DOHH2 (cell line): Measurements from ENCODE around the gene FAM53B.
"Not testable (repeated sequence)": the region's sequence is repeated elsewhere in the genome, so short reads cannot be mapped to it uniquely, and the experiment has no call there.

Source experiments
- H3F3A ChIP-seq: fragments of 200-600 bp; sonication (generic), shearing (Covaris generic); 2 replicates; pipeline ENCODE4 v1.6.0; 2016; ENCODE audit warnings: antibody characterized with exemption, mild to moderate bottlenecking; ENCODE audit not compliant: control insufficient read depth, insufficient read depth
- H3K27ac ChIP-seq: fragments of 200-600 bp; sonication (generic); 2 replicates; pipeline ENCODE4 v1.5.1; 2014; ENCODE audit warnings: low read depth, mild to moderate bottlenecking, low read length, moderate library complexity
- H3K27me3 ChIP-seq: fragments of 200-600 bp; sonication (generic); 2 replicates; pipeline ENCODE4 v1.6.1; 2014; ENCODE audit warnings: mild to moderate bottlenecking, low read length, mixed read lengths; ENCODE audit not compliant: control insufficient read depth
- H3K36me3 ChIP-seq: fragments of 200-600 bp; sonication (generic); 2 replicates; pipeline ENCODE4 v1.6.1; 2014; ENCODE audit warnings: mild to moderate bottlenecking, low read length, moderate library complexity, mixed read lengths; ENCODE audit not compliant: control insufficient read depth
- H3K4me1 ChIP-seq: fragments of 200-600 bp; sonication (generic); 2 replicates; pipeline ENCODE4 v1.6.1; 2014; ENCODE audit warnings: mild to moderate bottlenecking, low read length, mixed read lengths; ENCODE audit not compliant: control insufficient read depth
- H3K4me2 ChIP-seq: fragments of 200-600 bp; sonication (generic); 2 replicates; pipeline ENCODE4 v1.6.0; 2014; ENCODE audit warnings: mild to moderate bottlenecking, low read length, moderate library complexity
- H3K4me3 ChIP-seq: fragments of 200-600 bp; sonication (generic); 2 replicates; pipeline ENCODE4 v1.5.1; 2014; ENCODE audit warnings: mild to moderate bottlenecking, low read length, mixed read lengths
- H3K79me2 ChIP-seq: fragments of 200-600 bp; sonication (generic); 2 replicates; pipeline ENCODE4 v1.6.1; 2014; ENCODE audit warnings: mild to moderate bottlenecking, low read length, mixed read lengths; ENCODE audit not compliant: control insufficient read depth
- H3K9me2 ChIP-seq: fragments of 200-600 bp; sonication (generic); replicated peaks from 2 replicates; pipeline ENCODE4 v1.6.1; 2014; ENCODE audit warnings: mild to moderate bottlenecking, low read length, mixed read lengths; ENCODE audit not compliant: control insufficient read depth
- H3K9me3 ChIP-seq: fragments of 200-600 bp; sonication (generic); 2 replicates; pipeline ENCODE4 v1.6.1; 2014; ENCODE audit warnings: antibody characterized with exemption, low read length, mixed read lengths; ENCODE audit not compliant: control insufficient read depth, insufficient read depth
- H4K20me1 ChIP-seq: fragments of 200-600 bp; sonication (generic); 2 replicates; pipeline ENCODE4 v1.6.0; 2014; ENCODE audit warnings: low read depth, mild to moderate bottlenecking, antibody characterized with exemption, low read length, moderate library complexity; ENCODE audit not compliant: control insufficient read depth, insufficient read depth
- CTCF ChIP-seq: fragments of 200-600 bp; sonication (generic); IDR thresholded peaks from one replicate; pipeline ENCODE4 v1.5.1; 2014; ENCODE audit warnings: antibody characterized with exemption, mild to moderate bottlenecking, low read depth, low read length; ENCODE audit not compliant: poor library complexity, severe bottlenecking
- EZH2phosphoT487 ChIP-seq: fragments of 200-600 bp; sonication (generic); IDR thresholded peaks from 2 replicates; pipeline ENCODE4 v1.6.1; 2017; ENCODE audit warnings: borderline replicate concordance, mild to moderate bottlenecking, antibody characterized with exemption, low read length, moderate library complexity, mixed read lengths

The FAM53B gene

GRCh38 chr10:124590216-124591122, 153.7 kb downstream of the FAM53B start:
- no peaks in the 10 kb centered on the region for H3K36me3 ChIP-seq
- H3K79me2 ChIP-seq = no peaks in the 10 kb centered on the region
- H3K9me3 ChIP-seq = no peaks in the 10 kb centered on the region
- H3K4me1 ChIP-seq = peaks cover 5% of the 10 kb centered on the region
- no peak overlapping the region for H3K27ac ChIP-seq
- H3F3A ChIP-seq = no peaks in the 10 kb centered on the region
- H3K4me3 ChIP-seq = no peak overlapping the region
- H4K20me1 ChIP-seq = no peaks in the 10 kb centered on the region
- H3K9me2 ChIP-seq = no peaks in the 10 kb centered on the region
- H3K4me2 ChIP-seq = no peak overlapping the region
- no peaks in the 10 kb centered on the region for H3K27me3 ChIP-seq
- TF ChIP-seq EZH2phosphoT487 (no peak), CTCF (no peak)

- H3K27ac ChIP-seq = no peak overlapping the region
- no peak overlapping the region for H3K4me2 ChIP-seq
- no peak overlapping the region for H3K4me3 ChIP-seq
- no peaks in the 10 kb centered on the region for H3F3A ChIP-seq
- no peaks in the 10 kb centered on the region for H3K27me3 ChIP-seq
- H3K9me2 ChIP-seq = no peaks in the 10 kb centered on the region
- H3K79me2 ChIP-seq = no peaks in the 10 kb centered on the region
- H4K20me1 ChIP-seq = no peaks in the 10 kb centered on the region
- peaks cover 5% of the 10 kb centered on the region for H3K4me1 ChIP-seq
- no peak for TF ChIP-seq CTCF
- no peak for TF ChIP-seq EZH2phosphoT487
- no peaks in the 10 kb centered on the region for H3K36me3 ChIP-seq
- no peaks in the 10 kb centered on the region for H3K9me3 ChIP-seq
These were observed 154.6 kb downstream of the FAM53B start for GRCh38 chr10:124589491-124590041.

GRCh38 chr10:124588736-124589490, 155.3 kb downstream of the FAM53B start:
- H3K4me1 ChIP-seq = peaks cover 5% of the 10 kb centered on the region
- no peak overlapping the region for H3K4me3 ChIP-seq
- no peak for TF ChIP-seq CTCF
- no peak for TF ChIP-seq EZH2phosphoT487
- H3K79me2 ChIP-seq = no peaks in the 10 kb centered on the region
- H3K9me2 ChIP-seq = no peaks in the 10 kb centered on the region
- H3K9me3 ChIP-seq = no peaks in the 10 kb centered on the region
- H4K20me1 ChIP-seq = no peaks in the 10 kb centered on the region
- H3F3A ChIP-seq = no peaks in the 10 kb centered on the region
- H3K27me3 ChIP-seq = no peaks in the 10 kb centered on the region
- H3K27ac ChIP-seq = no peak overlapping the region
- H3K4me2 ChIP-seq = no peak overlapping the region
- H3K36me3 ChIP-seq = no peaks in the 10 kb centered on the region

- not testable (repeated sequence) for H3K27ac ChIP-seq, H3K27me3 ChIP-seq, H3K4me2 ChIP-seq, H4K20me1 ChIP-seq, H3F3A ChIP-seq, H3K4me1 ChIP-seq, H3K36me3 ChIP-seq, H3K4me3 ChIP-seq, H3K9me3 ChIP-seq, H3K79me2 ChIP-seq, H3K9me2 ChIP-seq
These were observed 155.8 kb downstream of the FAM53B start for GRCh38 chr10:124588341-124588735.
